H1 (cell line): ENCODE measurements around the gene TRAK1. TPM values are rescaled to one million over a fixed set of nuclear protein-coding genes. Genes with fewer than 3 reads are reported as not detected.

Experiments
- CTCF ChIA-PET: fragments of 300-600 bp; sonication (Branson Sonifier 250); formaldehyde crosslinking; loops from one replicate; lab custom pipeline; 2021; ENCODE audit not compliant: partially characterized antibody; lab: Charles Lee
- POLR2A ChIA-PET: fragments of 300-600 bp; sonication (Branson Sonifier 250); formaldehyde crosslinking; loops from one replicate; lab custom pipeline; 2021; ENCODE audit warnings: inconsistent platforms; ENCODE audit not compliant: partially characterized antibody; lab: Charles Lee
- DNase-seq, 2 experiments: peaks; one replicate each; pipeline versions ENCODE4 v3.0.0 to v3.0.0-alpha.2; 2010 to 2022; ENCODE audit warnings: low spot score in 2 of 2, low read depth in 1 of 2, mixed read lengths in 1 of 2
- FAIRE-seq: peaks from 2 replicates; lab custom pipeline; 2011; peaks lifted over from hg19 to GRCh38; lab: Jason Lieb, UNC
- H2AFZ ChIP-seq: 2 replicates; pipeline ENCODE4 v1.8.1; 2012; ENCODE audit warnings: low read length, inconsistent platforms
- H2AK5ac ChIP-seq: 2 replicates; pipeline ENCODE4 v1.6.1; 2013; ENCODE audit warnings: low read depth, low read length
- H2BK120ac ChIP-seq: replicated peaks from 2 replicates; pipeline ENCODE3; 2013; ENCODE audit warnings: low read depth, low read length, inconsistent platforms
- H2BK12ac ChIP-seq: 2 replicates; pipeline ENCODE4 v1.6.1; 2013; ENCODE audit warnings: low read depth, low read length
- H2BK15ac ChIP-seq: 2 replicates; pipeline ENCODE4 v1.6.1; 2013; ENCODE audit warnings: low read length
- H2BK20ac ChIP-seq: 2 replicates; pipeline ENCODE4 v1.6.1; 2013; ENCODE audit warnings: low read length
- H2BK5ac ChIP-seq: 2 replicates; pipeline ENCODE4 v1.6.1; 2013; ENCODE audit warnings: low read depth, low read length
- H3K14ac ChIP-seq: 2 replicates; pipeline ENCODE4 v1.6.1; 2013; ENCODE audit warnings: inconsistent platforms; ENCODE audit not compliant: insufficient read length
- H3K18ac ChIP-seq: 2 replicates; pipeline ENCODE4 v1.6.1; 2013; ENCODE audit warnings: low read length; ENCODE audit errors: extremely low read depth
- H3K23ac ChIP-seq: 2 replicates; pipeline ENCODE4 v1.6.1; 2013; ENCODE audit warnings: inconsistent platforms; ENCODE audit not compliant: insufficient read length
- H3K23me2 ChIP-seq: 2 replicates; pipeline ENCODE4 v1.6.1; 2013; ENCODE audit warnings: low read depth, low read length
- H3K27ac ChIP-seq: 2 replicates; pipeline ENCODE4 v1.6.1; 2011; ENCODE audit warnings: low read depth, low read length, inconsistent platforms
- H3K27me3 ChIP-seq, 4 experiments: replicated peaks in 1 of 4; 1 replicate in 1 of 4; 2 replicates in 3 of 4; pipeline versions ENCODE4 v1.6.1 to v1.8.1; 2011 to 2013; ENCODE audit warnings: low read length in 3 of 4, mild to moderate bottlenecking in 3 of 4, inconsistent platforms in 2 of 4, mixed read lengths in 2 of 4, moderate library complexity in 1 of 4; ENCODE audit not compliant: control insufficient read depth in 3 of 4, insufficient read depth in 3 of 4; ENCODE audit errors: extremely low read depth in 1 of 4
- H3K36me3 ChIP-seq, 4 experiments: 2 replicates each; pipeline versions ENCODE4 v1.6.1 to v1.8.1; 2011 to 2013; ENCODE audit warnings: mild to moderate bottlenecking in 4 of 4, low read length in 3 of 4, moderate library complexity in 2 of 4, control low read depth in 1 of 4, inconsistent platforms in 1 of 4; ENCODE audit not compliant: insufficient read depth in 4 of 4, control insufficient read depth in 2 of 4
- H3K4ac ChIP-seq: replicated peaks from 2 replicates; pipeline ENCODE3; 2013; ENCODE audit warnings: low read length, low read depth, mixed read lengths, inconsistent platforms; ENCODE audit not compliant: insufficient read length
- H3K4me1 ChIP-seq, 4 experiments: replicated peaks in 1 of 4; 1 replicate in 1 of 4; 2 replicates in 3 of 4; pipeline versions ENCODE4 v1.6.1 to v1.8.1; 2011 to 2013; ENCODE audit warnings: low read length in 3 of 4, inconsistent platforms in 2 of 4, mixed read lengths in 1 of 4; ENCODE audit not compliant: insufficient read depth in 4 of 4, control insufficient read depth in 3 of 4
- H3K4me2 ChIP-seq, 2 experiments: 2 replicates each; pipeline versions ENCODE4 v1.6.1 to v1.8.1; 2011 to 2013; ENCODE audit warnings: low read depth in 2 of 2, low read length in 2 of 2, control low read depth in 1 of 2, inconsistent platforms in 1 of 2, mild to moderate bottlenecking in 1 of 2; ENCODE audit not compliant: insufficient read depth in 1 of 2
- H3K4me3 ChIP-seq, 4 experiments: fragments of 200-600, 300-600 bp in 1 of 4; sonication (generic), shearing (Covaris generic), sonication (Bioruptor Twin) in 1 of 4; 2 replicates each; pipeline versions ENCODE4 v1.5.1 to v1.8.1; 2011 to 2016; ENCODE audit warnings: low read length in 4 of 4, low read depth in 3 of 4, control low read depth in 2 of 4, inconsistent platforms in 2 of 4, mild to moderate bottlenecking in 2 of 4, mixed read lengths in 1 of 4, moderate library complexity in 1 of 4; ENCODE audit not compliant: insufficient read depth in 2 of 4; ENCODE audit errors: extremely low read depth in 1 of 4
- H3K56ac ChIP-seq: replicated peaks from 2 replicates; pipeline ENCODE3; 2013; ENCODE audit warnings: low read depth, mild to moderate bottlenecking, mixed read lengths, low read length, inconsistent platforms; ENCODE audit not compliant: insufficient read length
- H3K79me1 ChIP-seq: 2 replicates; pipeline ENCODE4 v1.6.1; 2013; ENCODE audit warnings: low read depth, low read length, control low read depth
- H3K79me2 ChIP-seq, 2 experiments: 2 replicates each; pipeline versions ENCODE4 v1.6.1 to v1.8.1; 2012 to 2013; ENCODE audit warnings: low read length in 2 of 2, mild to moderate bottlenecking in 2 of 2, inconsistent platforms in 1 of 2; ENCODE audit not compliant: insufficient read depth in 2 of 2, control insufficient read depth in 1 of 2
- H3K9ac ChIP-seq, 4 experiments: replicated peaks in 1 of 4; 1 replicate in 1 of 4; 2 replicates in 3 of 4; pipeline versions ENCODE4 v1.6.1 to v1.8.1; 2011 to 2013; ENCODE audit warnings: low read depth in 3 of 4, low read length in 3 of 4, control low read depth in 2 of 4, mild to moderate bottlenecking in 2 of 4, moderate library complexity in 2 of 4, inconsistent platforms in 1 of 4; ENCODE audit errors: extremely low read depth in 1 of 4
- H3K9me3 ChIP-seq, 2 experiments: 2 replicates each; pipeline versions ENCODE4 v1.6.1 to v1.8.1; 2012 to 2013; ENCODE audit warnings: mild to moderate bottlenecking in 2 of 2, moderate library complexity in 2 of 2, control low read depth in 1 of 2, inconsistent platforms in 1 of 2, low read depth in 1 of 2, low read length in 1 of 2, mixed read lengths in 1 of 2; ENCODE audit not compliant: insufficient read depth in 2 of 2
- H4K20me1 ChIP-seq, 2 experiments: replicated peaks in 1 of 2; 2 replicates each; pipeline versions ENCODE3 to v1.8.1; 2011 to 2013; ENCODE audit warnings: inconsistent platforms in 2 of 2, low read length in 2 of 2, mild to moderate bottlenecking in 1 of 2; ENCODE audit not compliant: insufficient read depth in 2 of 2, control insufficient read depth in 1 of 2
- H4K5ac ChIP-seq: 2 replicates; pipeline ENCODE4 v1.6.1; 2013; ENCODE audit warnings: low read length, low read depth, mixed read lengths, inconsistent platforms; ENCODE audit not compliant: insufficient read length
- H4K8ac ChIP-seq: 2 replicates; pipeline ENCODE4 v1.8.0; 2013; ENCODE audit warnings: mild to moderate bottlenecking, moderate library complexity, low read length, inconsistent platforms; ENCODE audit not compliant: insufficient read depth; ENCODE audit errors: extremely low read depth
- H4K91ac ChIP-seq: replicated peaks from 2 replicates; pipeline ENCODE3; 2013; ENCODE audit warnings: low read length, mixed read lengths, inconsistent platforms; ENCODE audit not compliant: insufficient read length
- ATF2 ChIP-seq: IDR thresholded peaks from 2 replicates; pipeline ENCODE4 v1.6.1; 2012; ENCODE audit warnings: low read length, inconsistent platforms
- ATF3 ChIP-seq: IDR thresholded peaks from 2 replicates; pipeline ENCODE4 v1.6.1; 2011; ENCODE audit warnings: low read depth, mild to moderate bottlenecking, low read length; ENCODE audit not compliant: insufficient read depth
- BRCA1 ChIP-seq: IDR thresholded peaks from 2 replicates; pipeline ENCODE4 v1.6.1; 2012; ENCODE audit warnings: low read depth, low read length, improper control_type of control experiment
- CEBPB ChIP-seq: IDR thresholded peaks from 2 replicates; pipeline ENCODE4 v1.6.1; 2012; ENCODE audit warnings: low read depth, low read length
- EZH2 ChIP-seq: fragments of 200-600 bp; sonication (generic); IDR thresholded peaks from 2 replicates; pipeline ENCODE4 v1.7.1; 2012; ENCODE audit warnings: low read depth, mild to moderate bottlenecking, moderate library complexity, low read length, inconsistent platforms; ENCODE audit not compliant: severe bottlenecking
- GTF2F1 ChIP-seq: IDR thresholded peaks from 2 replicates; pipeline ENCODE4 v1.6.1; 2012; ENCODE audit warnings: low read depth, low read length, improper control_type of control experiment, borderline replicate concordance
- KDM1A ChIP-seq: fragments of 200-600, 300-600 bp; sonication (generic); IDR thresholded peaks from 2 replicates; pipeline ENCODE4 v1.7.1; 2016; ENCODE audit warnings: mild to moderate bottlenecking, low read length, borderline replicate concordance
- POLR2A ChIP-seq, 2 experiments: IDR thresholded peaks; 1 replicate in 1 of 2; 2 replicates in 1 of 2; pipeline ENCODE4 v1.6.1; 2011; ENCODE audit warnings: low read depth in 2 of 2, low read length in 2 of 2, mild to moderate bottlenecking in 2 of 2; ENCODE audit errors: control extremely low read depth in 1 of 2
- SIN3A ChIP-seq, 2 experiments: IDR thresholded peaks in 1 of 2; conservative IDR thresholded peaks in 1 of 2; 2 replicates each; pipeline ENCODE4 v1.6.1; 2011 to 2012; ENCODE audit warnings: low read length in 2 of 2, improper control_type of control experiment in 1 of 2, low read depth in 1 of 2, mild to moderate bottlenecking in 1 of 2
- TBP ChIP-seq: IDR thresholded peaks from 2 replicates; pipeline ENCODE4 v1.6.1; 2011; ENCODE audit warnings: low read depth, low read length, improper control_type of control experiment
- WGBS, 2 experiments: shearing (Covaris generic) in 1 of 2; methylation state at CpG; one replicate each; pipeline versions ENCODE4 v1.1.6 to v1.1.7; 2013 to 2015; ENCODE audit warnings: low lambda C conversion rate in 2 of 2, mixed read lengths in 2 of 2, inconsistent platforms in 1 of 2, low coverage in 1 of 2, missing lambda C conversion rate in 1 of 2; ENCODE audit not compliant: insufficient replicate concordance in 2 of 2, insufficient coverage in 1 of 2, insufficient read length in 1 of 2; ENCODE audit errors: extremely low coverage in 1 of 2, missing lambda C conversion rate in 1 of 2; 5-methylcytosine and 5-hydroxymethylcytosine counted together
- polyA plus RNA-seq, 7 experiments: library from polyadenylated mRNA; depleted of rRNA in 3 of 7; stranded (reverse) in 5 of 7; unstranded in 2 of 7; fragments of >200 nt in 5 of 7; fragments of 200-250 nt in 2 of 7; gene quantifications; 1 replicate in 5 of 7; 2 replicates in 1 of 7; 4 replicates in 1 of 7; pipeline versions ENCODE4 v1.2.1 to v1.2.3, GENCODE V29; 2011 to 2013; ENCODE audit warnings: missing spikeins in 2 of 7, mixed read lengths in 2 of 7
- total RNA-seq: library from RNA; stranded (reverse); fragmentation: NEBNext Ultra II Directional; extraction: Animal tissue kit (Norgen Biotek cat#: 25700); gene quantifications from 2 replicates; pipeline ENCODE4 v1.2.1, GENCODE V29; 2021
- TF ChIP-seq, protein P1 (sequence below): IDR thresholded peaks from 2 replicates; pipeline ENCODE4 v1.6.1; 2012; ENCODE audit warnings: inconsistent platforms

TRAK1 gene
- total and polyA plus RNA-seq, 2 of the 8 experiments (the other 6 are each of a cell fraction or from before 2014, with no cell fraction given): 21.3 to 32.7 TPM

DNA sequence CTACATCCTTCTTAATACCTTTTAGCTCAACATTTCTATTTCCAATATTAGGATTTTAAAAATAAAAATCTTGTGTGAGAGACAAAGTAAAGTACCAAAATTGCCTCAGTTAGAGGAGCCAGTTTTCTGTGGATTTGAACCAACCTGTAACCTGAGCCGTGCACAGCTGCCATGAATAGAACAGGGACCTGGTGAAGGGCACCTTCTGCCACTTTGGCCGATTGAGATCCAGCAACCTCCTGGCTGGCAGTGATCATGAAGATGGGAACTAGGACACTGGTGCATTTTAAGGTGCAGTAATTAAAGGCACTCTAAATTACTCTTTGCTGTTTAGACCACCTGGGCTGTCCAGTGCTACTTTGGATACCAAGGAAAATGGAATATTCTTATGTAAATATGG, 34.3 kb upstream of the TRAK1 start:
- no peak overlapping the region for H3K18ac ChIP-seq
- H4K91ac ChIP-seq: no peak overlapping the region
- H3K36me3 ChIP-seq: no peaks in the 10 kb centered on the region
- H2AFZ ChIP-seq: no peak overlapping the region
- H3K4me2 ChIP-seq: peak overlapping the region in 1 of 2 experiments; percentile 29; a peak in 1 of 4 replicates
- DNase-seq: no peak
- no peak overlapping the region for H4K8ac ChIP-seq
- H3K27ac ChIP-seq: no peak overlapping the region
- no peak overlapping the region for H3K56ac ChIP-seq
- H3K23me2 ChIP-seq: no peaks in the 10 kb centered on the region
- no peak overlapping the region for H2BK12ac ChIP-seq
- H3K4me1 ChIP-seq: peaks cover 12 to 31% (median 28%) of the 10 kb centered on the region in 4 experiments
- no peak overlapping the region for H3K23ac ChIP-seq
- no peak overlapping the region for H2BK5ac ChIP-seq
- H3K79me1 ChIP-seq: no peaks in the 10 kb centered on the region; the same call in 1 of the 2 replicates
- H3K4ac ChIP-seq: no peak overlapping the region
- WGBS, 2 experiments: 81% methylated on average over 2 of the region's 2 CpGs; no CpG with 5 or more reads in 1 of the 2 experiments
- H4K20me1 ChIP-seq: no peaks in the 10 kb centered on the region
- no peaks in the 10 kb centered on the region for H3K27me3 ChIP-seq
- no peak overlapping the region for H4K5ac ChIP-seq
- POLR2A ChIA-PET: interaction anchor here (0.6 kb wide), 1 partner anchor 540 kb away, joined by 3 read pairs; no protein-coding TSS in a partner anchor
- H2BK15ac ChIP-seq: no peak overlapping the region
- H2BK20ac ChIP-seq: no peak overlapping the region
- no peak overlapping the region for H3K14ac ChIP-seq
- no peak overlapping the region for H3K9ac ChIP-seq
- no peak overlapping the region for H2AK5ac ChIP-seq
- peaks cover 0 to 61% of the 10 kb centered on the region in 2 experiments; a peak in 3 of 4 replicates for H3K79me2 ChIP-seq
- no peaks in the 10 kb centered on the region for H3K9me3 ChIP-seq
- FAIRE-seq: no peak
- no peak overlapping the region for H2BK120ac ChIP-seq
- CTCF ChIA-PET: interaction anchor here (1.1 to 2.1 kb wide), 2 partner anchors 43 to 58 kb away, joined by 3 to 9 read pairs; no protein-coding TSS in a partner anchor
- H3K4me3 ChIP-seq: no peak overlapping the region
- TF ChIP-seq GTF2F1 (no peak), ATF3 (no peak), POLR2A (IDR thresholded peaks at IDR 0.05; ENCODE audit: control extremely low read depth in 1 of 2, low read depth in 2 of 2, low read length in 2 of 2) (no peak), KDM1A (no peak), TBP (no peak), BRCA1 (no peak), ATF2 (no peak), EZH2 (no peak), SIN3A (conservative IDR thresholded peaks at IDR 0.05 in 1 of 2, IDR thresholded peaks at IDR 0.05 in 1 of 2; ENCODE audit: low read depth in 1 of 2, low read length in 2 of 2) (no peak), CEBPB (no peak)
- TF ChIP-seq, protein P1, sequence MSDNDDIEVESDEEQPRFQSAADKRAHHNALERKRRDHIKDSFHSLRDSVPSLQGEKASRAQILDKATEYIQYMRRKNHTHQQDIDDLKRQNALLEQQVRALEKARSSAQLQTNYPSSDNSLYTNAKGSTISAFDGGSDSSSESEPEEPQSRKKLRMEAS: no peak
